SHP77 (cell line): Measurements from ENCODE around the gene NKD2.
A peak's percentile ranks its signal among the peaks of the same experiment; 100 is the strongest.

Experiments
- DNase-seq, 2 experiments: peaks; one replicate each; lab custom pipeline; 2025; lab: John Stamatoyannopoulos, UW

NKD2 gene

DNA sequence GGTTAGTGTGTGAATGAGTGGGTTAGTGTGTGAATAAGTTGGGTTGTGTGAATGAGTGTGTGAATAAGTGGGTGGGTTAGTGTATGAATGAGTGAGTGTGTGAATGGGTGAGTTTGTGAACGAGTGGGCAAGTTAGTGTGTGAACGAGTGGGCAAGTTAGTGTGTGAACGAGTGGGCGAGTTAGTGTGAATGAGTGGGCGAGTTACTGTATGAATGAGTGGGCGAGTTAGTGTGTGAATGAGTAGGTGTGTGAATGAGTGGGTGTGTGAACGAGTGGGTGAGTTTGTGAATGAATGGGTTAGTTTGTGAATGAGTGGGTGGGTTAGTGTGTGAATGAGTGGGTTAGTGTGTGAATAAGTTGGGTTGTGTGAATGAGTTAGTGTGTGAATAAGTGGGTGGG lies 34.7 kb downstream of the NKD2 start:
- no peak for DNase-seq

DNA sequence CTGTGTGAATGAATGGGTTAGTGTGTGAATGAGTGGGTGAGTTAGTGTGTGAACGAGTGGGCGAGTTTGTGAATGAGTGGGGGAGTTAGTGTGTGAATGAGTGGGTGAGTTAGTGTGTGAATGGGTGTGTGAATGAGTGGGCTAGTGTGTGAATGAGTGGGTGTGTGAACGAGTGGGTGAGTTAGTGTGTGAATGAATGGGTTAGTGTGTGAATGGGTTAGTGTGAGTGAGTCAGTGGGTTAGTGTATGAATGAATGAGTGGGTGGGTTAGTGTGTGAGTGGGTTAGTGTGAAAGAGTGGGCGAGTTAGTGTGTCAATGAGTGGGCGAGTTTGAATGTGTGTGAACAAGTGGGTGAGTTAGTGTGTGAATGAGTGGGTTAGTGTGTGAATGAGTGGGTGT lies 35.5 kb downstream of the NKD2 start:
- DNase-seq, result no peak

DNA sequence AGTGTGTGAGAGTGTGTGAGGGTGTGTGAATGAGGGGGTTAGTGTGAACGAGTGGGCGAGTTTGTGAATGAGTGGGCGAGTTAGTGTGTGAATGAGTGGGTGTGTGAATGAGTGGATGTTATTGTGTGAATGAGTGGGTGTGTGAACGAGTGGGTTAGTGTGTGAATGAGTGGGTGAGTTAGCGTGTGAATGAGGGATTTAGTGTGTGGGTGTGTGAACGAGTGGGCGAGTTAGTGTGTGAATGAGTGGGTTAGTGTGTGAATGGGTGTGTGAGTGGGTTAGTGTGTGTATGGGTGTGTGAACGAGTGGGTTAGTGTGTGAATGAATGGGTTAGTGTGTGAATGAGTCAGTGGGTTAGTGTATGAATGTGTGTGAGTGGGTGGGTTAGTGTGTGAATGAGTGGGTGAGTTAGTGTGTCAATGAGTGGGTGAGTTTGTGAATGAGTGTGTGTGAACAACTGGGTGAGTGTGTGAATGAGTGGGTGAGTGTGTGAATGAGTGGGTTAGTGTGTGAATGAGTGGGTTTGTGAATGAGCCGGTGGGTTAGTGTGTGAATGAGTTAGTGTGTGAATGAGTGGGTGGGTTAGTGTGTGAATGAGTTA lies 37.5 kb downstream of the NKD2 start:
- DNase-seq, result no peak

DNA sequence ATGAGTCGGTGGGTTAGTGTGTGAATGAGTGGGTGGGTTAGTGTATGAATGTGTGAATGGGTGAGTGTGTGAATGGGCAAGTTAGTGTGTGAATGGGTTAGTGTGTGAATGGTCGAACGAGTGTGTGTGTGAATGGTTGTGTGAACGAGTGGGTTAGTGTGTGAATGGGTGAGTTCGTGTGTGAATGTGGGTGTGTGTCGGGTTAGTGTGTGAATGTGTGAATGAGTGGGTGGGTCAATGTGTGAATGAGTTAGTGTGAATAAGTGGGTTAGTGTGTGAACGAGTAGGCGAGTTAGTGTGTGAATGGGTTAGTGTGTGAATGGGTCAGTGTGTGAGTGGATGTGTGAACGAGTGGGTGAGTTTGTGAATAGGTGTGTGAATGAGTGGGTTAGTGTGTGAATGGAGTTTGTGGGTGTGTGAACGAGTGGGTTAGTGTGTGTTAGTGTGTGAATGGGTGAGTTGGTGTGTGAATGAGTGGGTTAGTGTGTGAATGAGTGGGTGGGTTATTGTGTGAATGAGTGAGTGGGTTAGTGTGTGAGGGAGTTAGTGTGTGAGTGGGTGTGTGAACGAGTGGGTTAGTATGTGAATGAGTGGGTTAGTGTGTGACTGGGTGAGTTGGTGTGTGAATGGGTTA lies 38.8 kb downstream of the NKD2 start:
- no peak for DNase-seq

DNA sequence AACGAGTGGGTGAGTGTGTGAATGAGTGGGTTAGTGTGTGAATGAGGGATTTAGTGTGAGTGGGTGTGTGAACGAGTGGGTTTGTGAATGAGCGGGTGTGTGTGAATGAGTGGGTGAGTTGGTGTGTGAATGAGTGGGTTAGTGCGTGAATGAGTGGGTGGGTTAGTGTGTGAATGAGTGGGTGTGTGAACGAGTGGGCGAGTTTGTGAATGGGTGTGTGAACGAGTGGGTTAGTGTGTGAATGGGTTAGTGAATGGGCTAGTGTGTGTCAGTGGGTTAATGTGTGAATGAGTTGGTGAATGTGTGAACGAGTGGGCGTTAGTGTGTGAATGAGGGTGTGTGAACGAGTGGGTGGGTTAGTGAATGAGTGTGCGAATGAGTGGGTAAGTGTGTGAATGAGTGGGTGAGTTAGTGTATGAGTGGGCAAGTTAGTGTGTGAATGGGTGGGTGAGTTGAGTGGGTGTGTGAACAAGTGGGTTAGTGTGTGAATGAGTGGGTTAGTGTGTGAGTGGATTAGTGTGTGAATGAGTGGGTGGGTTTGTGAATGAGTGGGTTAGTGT lies 39.6 kb downstream of the NKD2 start:
- DNase-seq, result no peak

DNA sequence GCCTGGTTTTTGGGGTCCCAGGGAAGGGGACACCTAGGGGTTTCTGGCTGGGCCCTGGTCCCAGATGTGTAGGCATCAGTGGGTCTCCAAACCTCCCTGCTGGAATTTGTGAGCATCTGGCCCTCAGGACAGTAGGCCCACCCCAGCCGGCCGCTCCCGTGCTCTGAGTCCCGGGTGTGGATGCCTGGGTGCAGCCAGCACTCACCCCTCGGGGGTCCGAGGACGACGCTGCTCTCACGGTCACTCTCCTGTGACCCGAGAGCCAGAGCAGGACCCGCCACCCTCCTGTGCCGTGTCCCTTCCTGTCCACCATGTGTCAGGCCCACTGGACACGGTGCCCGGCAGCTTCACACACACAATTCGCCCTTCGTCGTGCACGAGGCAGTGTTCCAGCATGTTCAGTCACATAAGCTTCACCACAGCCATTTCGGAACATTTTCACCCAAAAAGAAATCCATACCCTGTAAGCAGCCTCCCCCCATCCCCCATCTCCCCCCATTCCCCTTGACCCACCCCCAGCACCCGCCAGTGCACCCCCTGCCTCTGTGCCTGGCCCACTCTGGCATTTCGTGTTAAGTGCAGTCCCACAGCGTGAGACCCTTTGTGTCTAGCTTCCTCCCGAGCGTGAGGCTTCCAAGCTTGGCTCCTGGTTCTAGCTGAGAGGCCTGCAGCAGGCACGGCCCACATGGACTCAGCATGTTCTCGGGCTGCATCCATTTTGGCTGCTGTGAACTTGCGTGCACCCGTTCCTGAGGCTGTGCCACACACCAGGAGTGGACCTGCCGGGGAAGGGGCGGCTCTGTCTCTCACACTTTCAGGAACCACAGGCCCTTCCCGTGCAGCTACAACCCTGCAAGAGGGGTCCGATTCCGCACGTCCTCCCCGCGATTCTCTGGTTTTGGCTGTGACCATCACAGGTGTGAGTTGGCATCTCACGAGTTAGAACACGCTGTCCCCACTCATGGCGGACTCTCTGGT lies 40.5 kb downstream of the NKD2 start:
- DNase-seq, result no peak

DNA sequence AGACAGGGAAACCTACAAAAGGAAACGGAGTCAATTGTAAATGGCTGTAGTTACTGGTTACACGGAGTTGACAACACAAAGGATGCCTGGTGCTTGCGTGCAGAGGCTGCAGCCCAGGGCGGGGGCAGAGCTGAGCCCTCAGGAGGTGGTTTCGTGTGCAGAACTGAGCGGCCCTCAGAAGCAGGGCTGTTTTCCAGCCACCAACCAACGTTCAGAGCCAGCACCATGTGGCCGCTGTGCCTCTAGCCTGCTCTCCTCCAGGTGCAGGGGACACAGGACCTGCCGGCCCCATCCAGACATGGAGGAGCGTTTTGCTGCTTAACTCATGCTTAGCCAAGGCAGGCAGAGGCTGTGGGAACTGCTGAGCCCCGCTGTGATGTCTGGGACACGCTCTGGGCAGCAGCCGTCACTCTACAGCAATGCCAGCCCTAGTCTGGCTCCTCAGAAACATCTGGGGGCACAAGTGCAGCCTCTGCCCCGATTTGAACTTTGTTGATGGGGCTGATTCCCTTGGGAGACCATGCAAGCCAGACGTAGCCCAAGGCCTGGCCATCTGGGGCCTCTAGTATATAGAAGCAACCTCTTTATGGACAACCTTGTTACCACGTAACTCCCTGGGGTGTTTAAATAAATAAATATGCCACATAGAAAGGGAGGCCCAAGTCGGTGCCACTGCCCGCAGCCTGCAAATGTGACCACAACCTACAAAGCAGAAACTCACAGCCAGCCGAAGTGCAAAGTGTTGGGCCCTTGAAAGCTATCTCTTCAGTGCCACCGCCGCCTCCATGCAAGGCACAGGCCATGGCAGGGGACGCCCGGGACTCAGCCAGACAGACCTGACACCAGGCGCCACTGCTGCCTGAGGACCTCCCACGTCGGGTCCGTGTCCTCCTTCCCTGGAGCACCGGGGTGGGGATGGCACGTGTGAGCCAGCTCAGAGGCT lies 42.1 kb downstream of the NKD2 start:
- peak; percentile 7 to 27 for DNase-seq

DNA sequence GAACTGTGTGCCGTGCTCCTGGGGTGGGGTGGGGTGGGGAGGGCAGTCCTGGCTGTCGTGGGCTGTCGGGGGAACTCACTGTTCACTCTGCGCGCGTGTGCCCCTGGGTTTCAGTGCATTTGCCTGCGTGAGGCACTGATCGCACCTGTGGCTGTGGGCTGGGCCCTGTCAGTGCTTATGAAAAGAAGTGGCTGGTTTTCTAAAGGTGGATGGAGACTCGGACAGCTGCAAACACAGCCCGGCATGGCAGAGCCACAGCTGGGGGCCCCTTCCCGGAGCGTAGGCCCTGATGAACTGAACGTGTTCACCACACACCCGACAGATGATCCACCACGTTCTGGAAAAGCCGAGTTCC lies 42.7 kb downstream of the NKD2 start:
- no peak for DNase-seq

DNA sequence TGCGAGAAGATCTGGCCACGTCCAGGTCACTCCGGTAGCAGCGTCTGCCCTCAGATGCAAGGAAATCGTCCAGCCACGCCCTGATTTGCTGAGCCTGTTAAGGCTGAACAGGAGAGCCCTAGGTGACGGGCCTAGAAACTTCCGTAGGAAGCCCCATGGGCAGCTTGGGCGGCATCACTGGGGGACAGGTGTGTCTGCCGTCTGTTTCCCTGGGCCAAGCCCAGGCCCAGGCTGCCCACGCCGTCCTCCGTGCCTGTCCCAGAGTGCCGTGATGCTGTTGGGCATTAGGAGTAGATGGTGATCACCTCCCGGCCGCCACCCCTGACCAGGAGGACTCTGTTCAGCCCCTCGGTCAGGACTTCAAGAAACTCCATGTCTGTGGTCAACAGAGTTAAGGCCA lies 43.5 kb downstream of the NKD2 start:
- DNase-seq, result no peak

DNA sequence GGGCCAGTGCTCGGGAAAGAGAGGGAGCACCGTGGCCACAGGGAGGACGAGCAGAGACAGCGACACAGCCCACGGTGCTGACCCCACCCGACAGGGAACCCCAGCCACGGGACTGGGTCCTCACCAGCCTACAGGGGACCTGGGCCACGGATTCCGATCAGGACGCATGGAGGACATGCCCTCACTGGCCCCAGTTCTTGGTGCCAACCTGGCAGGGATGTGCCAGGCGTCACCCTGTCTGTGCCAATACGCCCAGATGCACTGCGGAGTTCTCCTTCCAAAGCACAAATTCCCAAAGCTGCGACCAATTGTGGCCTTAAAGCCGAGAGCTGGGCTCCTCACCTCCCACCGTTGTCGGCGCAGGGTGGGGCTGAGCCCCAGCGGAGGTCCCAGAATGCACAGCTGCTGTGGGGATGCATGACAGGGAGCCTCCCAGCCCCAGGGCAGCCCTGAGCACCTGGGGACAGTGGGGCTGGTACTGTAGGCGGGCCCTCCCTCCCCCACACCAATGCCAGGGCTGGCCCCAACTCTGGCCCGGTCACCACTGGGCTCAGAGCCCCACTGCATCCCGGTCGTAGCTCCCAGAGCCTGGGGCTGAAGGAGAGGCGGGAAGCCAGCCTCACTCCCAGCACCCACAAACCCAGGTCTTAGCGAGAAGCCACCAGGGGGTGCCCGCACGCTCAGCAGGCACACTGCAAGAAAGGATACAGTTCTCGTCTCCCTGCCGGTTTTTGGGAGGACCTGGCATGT lies 44.2 kb downstream of the NKD2 start:
- peak; percentile 11 to 28 for DNase-seq

DNA sequence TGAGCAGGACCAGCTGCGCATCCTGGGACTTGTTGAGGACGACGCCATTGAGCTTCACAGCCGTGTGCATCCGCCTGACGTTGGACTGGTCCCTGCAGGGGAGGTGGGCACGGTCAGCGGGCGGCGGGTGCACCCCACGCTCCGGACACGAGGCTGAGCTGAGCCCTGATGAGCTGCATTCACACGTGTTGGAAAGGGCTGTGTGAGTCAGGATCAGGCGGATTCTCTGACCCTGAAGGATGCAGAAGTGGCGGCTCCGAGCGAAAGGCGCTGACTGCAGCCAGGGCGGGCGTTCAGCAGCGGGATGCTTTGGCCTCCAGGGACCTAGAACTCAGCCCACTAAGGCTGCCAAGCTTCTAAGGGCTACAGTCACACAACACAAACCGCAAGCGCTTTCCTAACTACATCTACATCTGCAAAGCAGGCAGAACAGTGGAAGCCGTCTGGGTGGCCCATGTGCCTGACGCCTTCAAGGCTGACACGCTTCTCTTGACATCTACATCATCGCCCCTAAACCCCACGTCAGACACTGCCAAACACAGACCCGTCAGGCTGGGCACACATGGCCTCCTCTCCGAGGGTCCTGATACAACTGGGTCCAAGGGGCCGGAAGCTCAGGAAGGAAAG lies 44.9 kb downstream of the NKD2 start:
- DNase-seq, result no peak

DNA sequence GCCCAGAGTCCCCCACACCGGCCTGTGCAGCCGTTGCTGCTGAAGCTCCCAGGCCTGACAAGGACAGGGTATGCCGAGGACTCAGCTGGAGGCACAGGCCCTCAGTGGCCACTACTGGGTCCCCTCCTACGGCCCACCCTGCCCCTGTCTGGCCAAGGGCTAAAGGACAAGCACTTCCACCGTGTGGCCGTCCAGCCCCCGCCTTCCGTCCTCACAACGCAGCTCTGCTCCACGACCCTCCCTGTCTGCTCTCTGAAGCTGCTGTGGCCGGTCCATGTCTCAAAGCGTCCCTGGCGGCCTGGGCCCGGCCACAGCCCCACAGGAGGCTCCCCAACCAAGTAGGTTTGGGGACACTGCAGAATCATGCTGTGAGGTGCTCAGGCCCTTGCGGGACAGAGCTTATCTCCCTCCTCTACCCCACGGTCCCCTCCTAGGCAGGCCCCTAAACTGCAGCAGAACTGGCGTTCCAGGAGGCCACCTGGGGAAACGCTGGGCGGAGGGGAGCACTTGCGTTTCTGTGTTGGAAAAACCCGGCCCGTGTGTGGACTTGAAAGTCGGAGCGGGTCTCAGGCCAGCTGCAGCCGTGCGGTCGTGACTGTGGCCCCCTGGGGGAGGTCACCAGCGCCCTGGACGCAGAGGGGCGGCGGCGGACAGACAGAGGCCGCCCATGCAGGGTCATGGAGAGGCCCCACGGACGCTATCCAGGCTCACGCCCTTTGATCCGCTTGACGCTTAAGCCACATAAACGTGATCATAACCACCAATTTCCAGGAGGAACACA lies 45.6 kb downstream of the NKD2 start:
- DNase-seq, result no peak

DNA sequence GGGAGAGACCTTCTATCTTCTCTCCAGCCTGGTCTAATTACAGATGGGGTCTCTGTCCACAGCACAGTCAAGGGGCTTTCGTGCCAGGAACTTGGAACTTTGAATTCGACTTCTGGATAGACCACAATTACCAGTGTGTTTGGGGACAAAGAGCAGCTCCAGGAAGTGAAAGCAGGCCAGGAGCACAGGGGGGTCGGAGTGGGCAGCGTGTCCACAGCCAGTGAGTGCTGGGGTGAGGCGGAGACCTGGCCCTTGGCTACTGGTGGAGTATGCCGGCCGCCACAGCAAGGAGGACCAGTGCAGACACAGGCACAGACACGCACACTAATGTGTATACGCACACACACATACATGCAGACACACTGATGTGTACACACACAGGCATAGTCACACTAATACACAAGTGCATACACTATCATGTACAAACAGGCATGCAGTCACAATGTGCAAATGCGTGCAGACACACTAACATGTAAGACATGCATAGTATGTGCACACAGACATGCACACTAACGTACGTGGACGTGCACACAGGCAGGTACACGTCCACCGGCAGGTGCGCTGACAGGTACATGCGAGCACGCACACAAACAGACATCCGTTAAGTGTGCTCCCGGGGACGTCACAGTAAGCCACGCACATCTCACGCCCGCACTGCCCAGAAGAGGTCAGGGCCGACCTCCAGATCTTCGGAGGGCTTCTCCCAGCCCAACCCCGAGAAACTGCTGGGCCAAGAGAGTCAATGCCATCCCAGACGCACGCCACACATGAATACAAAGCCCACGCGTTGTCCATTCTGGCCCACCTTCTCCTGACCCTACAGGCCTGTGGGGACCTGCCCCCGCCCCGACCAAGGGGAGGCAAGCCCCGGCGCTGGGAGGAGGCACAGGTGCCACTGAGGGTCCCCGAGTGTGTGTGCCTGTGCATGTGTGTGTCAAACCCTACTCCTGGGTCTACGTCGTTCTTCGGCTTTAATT lies 46.5 kb downstream of the NKD2 start:
- no peak for DNase-seq

DNA sequence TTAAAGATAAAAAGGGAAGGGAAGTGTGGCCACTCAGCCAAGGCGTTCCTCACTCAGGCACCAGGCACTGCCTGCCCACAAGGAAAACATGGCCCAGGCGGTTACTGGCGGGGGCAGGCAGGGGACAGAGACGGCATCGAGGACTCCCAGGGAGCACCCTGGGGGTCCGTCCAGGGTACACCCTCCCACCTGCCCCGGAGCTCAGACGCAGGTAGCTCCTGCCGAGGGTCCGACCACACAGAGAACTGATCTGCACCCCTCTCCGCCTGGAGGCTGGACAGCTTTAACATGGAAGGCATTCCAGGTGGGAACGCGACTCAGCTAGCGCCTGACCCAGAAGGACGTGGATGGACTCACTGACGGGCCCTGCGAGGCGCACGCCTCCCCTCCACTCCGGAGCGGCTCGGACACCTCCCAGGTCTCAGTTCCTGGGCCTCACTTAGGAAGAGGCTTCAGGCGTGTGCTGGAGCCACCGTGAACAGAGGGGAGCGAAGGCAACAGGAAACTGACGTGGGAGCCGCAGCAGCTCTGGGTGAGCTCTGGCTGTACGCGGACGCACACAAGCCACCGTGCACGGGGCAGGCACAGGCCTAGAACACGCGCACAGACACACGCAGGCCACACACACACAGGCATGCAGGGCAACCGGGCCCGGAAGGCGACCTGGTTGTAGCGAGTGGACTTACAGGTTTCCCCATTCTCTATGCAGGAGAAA lies 47.5 kb downstream of the NKD2 start:
- DNase-seq, result no peak

DNA sequence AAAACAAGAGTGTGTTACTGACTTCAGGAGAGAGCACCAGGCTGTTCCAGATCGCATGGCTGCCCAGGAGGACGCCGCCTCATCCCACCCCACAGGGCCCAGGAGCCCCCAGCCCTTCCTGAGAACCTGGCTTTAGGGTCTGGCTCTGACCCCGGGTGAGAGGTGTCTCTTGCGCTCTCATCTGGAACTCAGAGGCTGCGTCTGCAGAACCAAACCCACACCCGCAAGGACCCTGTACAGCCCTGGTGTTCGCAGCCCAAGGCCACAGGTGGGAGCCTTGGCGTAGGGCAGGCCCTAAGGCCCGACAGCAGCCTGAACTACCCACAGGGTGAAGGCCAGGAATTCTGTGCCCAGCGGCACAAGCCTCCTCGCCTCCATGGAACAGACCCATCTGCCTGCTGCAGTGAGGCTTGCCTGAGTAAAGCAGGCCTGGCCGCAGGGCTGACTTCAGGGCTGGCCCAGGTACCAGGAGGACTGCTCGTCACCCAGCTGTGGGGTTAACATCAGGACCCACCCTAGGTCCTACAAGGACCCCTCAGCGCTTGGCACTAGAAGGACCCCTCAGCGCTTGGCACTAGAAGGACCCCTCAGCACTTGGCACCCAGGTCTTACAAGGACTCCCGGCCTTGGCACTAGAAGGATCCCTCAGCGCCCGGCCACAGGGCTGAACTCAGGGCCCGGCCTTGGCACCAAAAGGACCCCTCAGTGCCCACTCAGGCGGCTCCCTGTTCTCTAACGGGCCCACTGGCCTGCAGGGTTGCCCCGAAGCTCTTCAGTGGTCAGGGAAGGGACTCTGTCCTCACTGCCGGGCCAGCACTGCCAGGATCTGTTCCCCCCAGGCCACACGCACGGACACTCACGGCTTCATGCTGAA lies 48.2 kb downstream of the NKD2 start:
- no peak for DNase-seq

DNA sequence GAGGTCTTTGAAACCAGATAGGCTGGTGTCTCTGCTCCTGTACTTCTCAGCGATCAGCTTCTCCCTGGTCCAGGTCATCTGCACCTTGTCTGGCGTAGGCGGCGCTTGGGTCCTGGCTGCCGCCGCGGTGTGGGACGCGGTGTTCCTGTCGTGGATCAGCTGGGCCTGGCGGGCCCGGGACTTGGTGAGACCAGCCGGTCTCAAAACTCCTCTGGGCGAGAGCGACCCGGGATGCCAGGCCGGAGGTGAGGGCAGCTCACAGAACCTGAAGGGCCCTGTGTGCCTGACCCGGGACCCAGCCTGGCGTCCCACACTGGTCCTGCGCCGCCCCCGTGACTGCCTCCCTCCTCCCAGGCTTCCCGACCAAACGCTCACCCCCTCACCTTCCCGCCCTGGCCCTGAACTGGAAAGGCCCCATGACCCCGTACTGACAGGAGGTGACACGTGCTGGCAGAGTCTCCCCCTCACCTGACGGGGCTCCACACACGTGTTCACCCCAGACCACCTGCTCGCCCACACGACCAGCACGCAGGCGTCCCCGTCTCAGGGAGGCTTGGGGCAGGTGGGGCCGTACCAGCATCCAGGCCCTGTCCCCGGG lies 49.0 kb downstream of the NKD2 start:
- no peak for DNase-seq
